ENCODE measurements around the gene KDM2A. TPM values are rescaled to one million over a fixed set of nuclear protein-coding genes. Genes with fewer than 3 reads are reported as not detected.

KDM2A gene
- total RNA-seq, 4 donors from 2014 or later, result 48.2 to 94.9 (median 73.5) TPM

DNA sequence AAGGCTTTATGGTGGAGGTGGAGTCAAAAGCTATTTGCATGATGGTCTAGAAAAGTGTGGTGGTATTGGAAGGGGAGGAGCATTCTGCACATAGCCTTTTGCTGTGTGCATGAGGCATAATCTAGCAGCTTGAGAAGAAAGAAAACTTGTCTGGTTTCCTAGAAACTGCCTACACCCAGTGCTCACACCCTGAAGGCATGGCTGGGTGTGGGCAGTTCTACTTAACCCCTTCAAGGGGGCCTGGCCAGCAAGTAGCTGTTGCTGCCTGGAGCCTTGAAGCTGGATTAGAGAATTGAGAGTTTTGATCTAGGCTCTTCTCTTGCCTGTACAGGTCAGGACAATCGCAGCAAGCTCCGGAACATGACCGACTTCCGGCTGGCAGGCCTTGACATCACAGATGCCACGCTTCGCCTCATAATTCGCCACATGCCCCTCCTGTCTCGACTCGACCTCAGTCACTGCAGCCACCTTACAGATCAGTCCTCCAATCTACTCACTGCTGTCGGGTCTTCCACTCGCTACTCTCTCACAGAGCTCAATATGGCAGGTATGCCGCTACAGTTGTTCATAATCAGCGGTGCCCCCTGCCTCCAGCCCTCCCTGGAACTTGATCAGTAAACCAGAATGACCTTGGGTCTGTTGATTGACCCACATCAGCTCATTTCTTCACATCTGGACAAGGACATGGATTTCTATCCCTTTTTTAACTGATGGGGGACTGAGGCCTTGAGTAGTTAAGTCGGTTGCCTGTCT, 135.0 kb downstream of the KDM2A start:
- Histone ChIP-seq H3K4me1 (no peaks in the 10 kb centered on the region), H3K36me3 (no peaks in the 10 kb centered on the region), H3K9me3 (no peaks in the 10 kb centered on the region), H3K4me3 (no peak overlapping the region), H3K27ac (no peak overlapping the region), H3K27me3 (no peaks in the 10 kb centered on the region)
- intact Hi-C loops (cut with DNase I; ENCODE audit: low total_unique reads), result no loop called here
- no peak for DNase-seq
- TF ChIP-seq, protein P1, sequence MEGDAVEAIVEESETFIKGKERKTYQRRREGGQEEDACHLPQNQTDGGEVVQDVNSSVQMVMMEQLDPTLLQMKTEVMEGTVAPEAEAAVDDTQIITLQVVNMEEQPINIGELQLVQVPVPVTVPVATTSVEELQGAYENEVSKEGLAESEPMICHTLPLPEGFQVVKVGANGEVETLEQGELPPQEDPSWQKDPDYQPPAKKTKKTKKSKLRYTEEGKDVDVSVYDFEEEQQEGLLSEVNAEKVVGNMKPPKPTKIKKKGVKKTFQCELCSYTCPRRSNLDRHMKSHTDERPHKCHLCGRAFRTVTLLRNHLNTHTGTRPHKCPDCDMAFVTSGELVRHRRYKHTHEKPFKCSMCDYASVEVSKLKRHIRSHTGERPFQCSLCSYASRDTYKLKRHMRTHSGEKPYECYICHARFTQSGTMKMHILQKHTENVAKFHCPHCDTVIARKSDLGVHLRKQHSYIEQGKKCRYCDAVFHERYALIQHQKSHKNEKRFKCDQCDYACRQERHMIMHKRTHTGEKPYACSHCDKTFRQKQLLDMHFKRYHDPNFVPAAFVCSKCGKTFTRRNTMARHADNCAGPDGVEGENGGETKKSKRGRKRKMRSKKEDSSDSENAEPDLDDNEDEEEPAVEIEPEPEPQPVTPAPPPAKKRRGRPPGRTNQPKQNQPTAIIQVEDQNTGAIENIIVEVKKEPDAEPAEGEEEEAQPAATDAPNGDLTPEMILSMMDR (IDR thresholded peaks at IDR 0.05), result no peak
- no peak for TF ChIP-seq POLR2A (IDR thresholded peaks at IDR 0.05)

DNA sequence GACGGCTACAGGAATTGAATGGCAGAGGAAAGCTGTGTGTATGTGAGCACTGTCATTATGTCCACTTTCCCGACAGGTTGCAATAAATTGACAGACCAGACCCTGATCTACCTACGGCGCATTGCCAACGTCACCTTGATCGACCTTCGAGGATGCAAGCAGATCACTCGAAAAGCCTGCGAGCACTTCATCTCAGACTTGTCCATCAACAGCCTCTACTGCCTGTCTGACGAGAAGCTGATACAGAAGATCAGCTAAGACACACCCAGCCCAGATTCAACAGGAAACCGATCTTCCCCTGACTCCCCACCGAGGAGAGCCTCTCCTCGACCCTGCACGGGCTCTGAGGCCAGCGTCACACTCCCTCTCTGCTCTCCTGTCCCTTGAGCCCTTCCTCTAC, 135.7 kb downstream of the KDM2A start:
- DNase-seq, result no peak
- H3K36me3 ChIP-seq, result no peaks in the 10 kb centered on the region
- no peaks in the 10 kb centered on the region for H3K4me1 ChIP-seq
- H3K27ac ChIP-seq, result no peak overlapping the region
- H3K4me3 ChIP-seq, result no peak overlapping the region
- intact Hi-C loops (cut with DNase I; ENCODE audit: low total_unique reads), result no loop called here
- no peaks in the 10 kb centered on the region for H3K27me3 ChIP-seq
- TF ChIP-seq, protein P1 (IDR thresholded peaks at IDR 0.05), result no peak
- TF ChIP-seq POLR2A (IDR thresholded peaks at IDR 0.05), result no peak
- H3K9me3 ChIP-seq, result no peaks in the 10 kb centered on the region

- Histone ChIP-seq H3K9me3 (no peaks in the 10 kb centered on the region), H3K27me3 (no peaks in the 10 kb centered on the region), H3K27ac (no peak overlapping the region), H3K36me3 (no peaks in the 10 kb centered on the region), H3K4me3 (no peak overlapping the region), H3K4me1 (no peaks in the 10 kb centered on the region)
- no peak for DNase-seq
- TF ChIP-seq, protein P1 (IDR thresholded peaks at IDR 0.05), result no peak
- no peak for TF ChIP-seq POLR2A (IDR thresholded peaks at IDR 0.05)
- intact Hi-C loops (cut with DNase I; ENCODE audit: low total_unique reads), result no loop called here
Observed at GRCh38 chr11:67255353-67255752, 136.3 kb downstream of the KDM2A start.

DNA sequence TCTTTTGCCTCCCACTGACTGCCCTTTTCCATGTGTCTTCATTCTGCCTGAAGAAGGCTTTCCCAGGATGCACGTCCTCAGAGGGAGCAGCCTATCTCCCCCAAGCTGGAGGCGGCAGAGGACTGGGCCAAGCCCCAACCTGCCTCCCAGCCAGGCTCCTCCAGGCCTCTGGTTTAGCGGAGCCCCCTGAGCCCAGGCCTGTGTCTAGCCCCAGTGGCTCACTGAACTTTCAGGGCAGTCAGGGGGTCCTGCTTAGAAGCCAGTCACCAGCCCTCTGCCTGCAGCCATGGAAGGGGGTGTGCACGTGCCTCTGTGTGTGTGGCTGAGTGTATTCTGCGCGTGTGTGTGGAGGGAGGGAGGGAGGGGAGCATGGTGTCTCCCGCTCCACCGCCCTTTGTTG, 136.8 kb downstream of the KDM2A start:
- H3K36me3 ChIP-seq, result no peaks in the 10 kb centered on the region
- DNase-seq, result no peak

GRCh38 chr11:67256477-67257135, 137.5 kb downstream of the KDM2A start:
- Histone ChIP-seq H3K9me3 (no peaks in the 10 kb centered on the region), H3K36me3 (no peaks in the 10 kb centered on the region), H3K27ac (no peak overlapping the region), H3K4me3 (no peak overlapping the region), H3K4me1 (no peaks in the 10 kb centered on the region), H3K27me3 (no peaks in the 10 kb centered on the region)
- DNase-seq, result no peak
- no peak for TF ChIP-seq POLR2A (IDR thresholded peaks at IDR 0.05)
- TF ChIP-seq, protein P1 (IDR thresholded peaks at IDR 0.05), result no peak
- intact Hi-C loops (cut with DNase I; ENCODE audit: low total_unique reads), result no loop called here

More for the DNA sequence above, 136.8 kb downstream of the KDM2A start:
- Histone ChIP-seq H3K27me3 (no peaks in the 10 kb centered on the region), H3K9me3 (no peaks in the 10 kb centered on the region), H3K27ac (no peak overlapping the region), H3K4me1 (no peaks in the 10 kb centered on the region), H3K4me3 (no peak overlapping the region)
- TF ChIP-seq POLR2A (IDR thresholded peaks at IDR 0.05), result no peak
- TF ChIP-seq, protein P1 (IDR thresholded peaks at IDR 0.05), result no peak
- intact Hi-C loops (cut with DNase I; ENCODE audit: low total_unique reads), result no loop called here

Measured in uterus (tissue), 4 donors.